ENCODE data around the gene ANO3. TPM values are rescaled to one million over a fixed set of nuclear protein-coding genes. Genes with fewer than 3 reads are reported as not detected.

Gene ANO3
- polyA plus RNA-seq, 3 donors, result not detected

- peaks cover 3 to 6% (median 4%) of the 10 kb centered on the region in 3 donors for H3K27me3 Mint-ChIP-seq (ENCODE audit: low read depth in 3 of 3)
- TF ChIP-seq, protein P1, sequence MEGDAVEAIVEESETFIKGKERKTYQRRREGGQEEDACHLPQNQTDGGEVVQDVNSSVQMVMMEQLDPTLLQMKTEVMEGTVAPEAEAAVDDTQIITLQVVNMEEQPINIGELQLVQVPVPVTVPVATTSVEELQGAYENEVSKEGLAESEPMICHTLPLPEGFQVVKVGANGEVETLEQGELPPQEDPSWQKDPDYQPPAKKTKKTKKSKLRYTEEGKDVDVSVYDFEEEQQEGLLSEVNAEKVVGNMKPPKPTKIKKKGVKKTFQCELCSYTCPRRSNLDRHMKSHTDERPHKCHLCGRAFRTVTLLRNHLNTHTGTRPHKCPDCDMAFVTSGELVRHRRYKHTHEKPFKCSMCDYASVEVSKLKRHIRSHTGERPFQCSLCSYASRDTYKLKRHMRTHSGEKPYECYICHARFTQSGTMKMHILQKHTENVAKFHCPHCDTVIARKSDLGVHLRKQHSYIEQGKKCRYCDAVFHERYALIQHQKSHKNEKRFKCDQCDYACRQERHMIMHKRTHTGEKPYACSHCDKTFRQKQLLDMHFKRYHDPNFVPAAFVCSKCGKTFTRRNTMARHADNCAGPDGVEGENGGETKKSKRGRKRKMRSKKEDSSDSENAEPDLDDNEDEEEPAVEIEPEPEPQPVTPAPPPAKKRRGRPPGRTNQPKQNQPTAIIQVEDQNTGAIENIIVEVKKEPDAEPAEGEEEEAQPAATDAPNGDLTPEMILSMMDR (IDR thresholded peaks at IDR 0.05), result no peak
Measured at GRCh38 chr11:26285608-26286007, 46.3 kb upstream of the ANO3 start.

GRCh38 chr11:26286472-26287066 is 45.4 kb upstream of the ANO3 start:
- no peak overlapping the region for H3K4me3 Mint-ChIP-seq
- TF ChIP-seq, protein P1 (IDR thresholded peaks at IDR 0.05), result no peak

More at GRCh38 chr11:26285608-26286007, 46.3 kb upstream of the ANO3 start:
- Histone ChIP-seq H2AFZ (ENCODE audit: insufficient read depth, low read depth, low read length, poor library complexity, severe bottlenecking) (no peak overlapping the region), H3K36me3 (replicated peaks in 1 of 2; ENCODE audit: control insufficient read depth in 1 of 2, insufficient read depth in 2 of 2, low read length in 2 of 2) (no peaks in the 10 kb centered on the region), H3K4me2 (replicated peaks; ENCODE audit: extremely low read depth, low read length, poor library complexity, severe bottlenecking) (no peak overlapping the region), H3K27me3 (ENCODE audit: control insufficient read depth in 2 of 2, insufficient read depth in 2 of 2, low read length in 2 of 2) (peaks cover 0 to 2% of the 10 kb centered on the region in 2 donors), H3K27ac (ENCODE audit: low read depth in 1 of 2, low read length in 2 of 2) (no peak overlapping the region), H3K4me3 (replicated peaks in 1 of 3; ENCODE audit: low read depth in 2 of 3, low read length in 3 of 3) (no peak overlapping the region), H3K9me3 (replicated peaks in 1 of 2; ENCODE audit: control insufficient read depth in 1 of 2, insufficient read depth in 1 of 2, low read length in 2 of 2) (no peaks in the 10 kb centered on the region), H3K4me1 (ENCODE audit: control insufficient read depth in 1 of 2, insufficient read depth in 2 of 2, low read length in 2 of 2) (peaks cover 4% of the 10 kb centered on the region in 2 donors), H4K20me1 (ENCODE audit: insufficient read depth, low read length) (no peaks in the 10 kb centered on the region), H3K79me2 (ENCODE audit: insufficient read depth, low read length) (no peaks in the 10 kb centered on the region), H3K9ac (ENCODE audit: insufficient read depth, low read length, poor library complexity, severe bottlenecking) (no peak overlapping the region)
- intact Hi-C loops (cut with micrococcal nuclease), result loop anchor here in 1 of 2 donors (10.0 kb wide), 1 partner anchor 1199 kb away; no protein-coding TSS in a partner anchor
- Mint-ChIP-seq H3K4me1 (peaks cover 6% of the 10 kb centered on the region), H3K9me3 (no peaks in the 10 kb centered on the region), H3K36me3 (no peaks in the 10 kb centered on the region), H3K27ac (no peak overlapping the region), H3K4me3 (no peak overlapping the region)
- 60% methylated on average over 1 of the region's 3 CpGs for WGBS (ENCODE audit: insufficient coverage)
- DNase-seq, result no peak

More at GRCh38 chr11:26286472-26287066, 45.4 kb upstream of the ANO3 start:
- H3K27ac Mint-ChIP-seq, result no peak overlapping the region
- DNase-seq, result no peak
- peaks cover 4 to 6% (median 4%) of the 10 kb centered on the region in 3 donors for H3K27me3 Mint-ChIP-seq (ENCODE audit: low read depth in 3 of 3)
- WGBS (ENCODE audit: insufficient coverage), result no CpG with 5 or more reads among the region's 5 CpGs
- peaks cover 6% of the 10 kb centered on the region for H3K4me1 Mint-ChIP-seq
- H3K36me3 Mint-ChIP-seq, result no peaks in the 10 kb centered on the region
- Histone ChIP-seq H3K4me2 (replicated peaks; ENCODE audit: extremely low read depth, low read length, poor library complexity, severe bottlenecking) (no peak overlapping the region), H3K4me3 (replicated peaks in 1 of 3; ENCODE audit: low read depth in 2 of 3, low read length in 3 of 3) (no peak overlapping the region), H2AFZ (ENCODE audit: insufficient read depth, low read depth, low read length, poor library complexity, severe bottlenecking) (no peak overlapping the region), H3K4me1 (ENCODE audit: control insufficient read depth in 1 of 2, insufficient read depth in 2 of 2, low read length in 2 of 2) (peaks cover 4% of the 10 kb centered on the region in 2 donors), H3K36me3 (replicated peaks in 1 of 2; ENCODE audit: control insufficient read depth in 1 of 2, insufficient read depth in 2 of 2, low read length in 2 of 2) (no peaks in the 10 kb centered on the region), H4K20me1 (ENCODE audit: insufficient read depth, low read length) (no peaks in the 10 kb centered on the region), H3K27me3 (ENCODE audit: control insufficient read depth in 2 of 2, insufficient read depth in 2 of 2, low read length in 2 of 2) (peaks cover 0 to 2% of the 10 kb centered on the region in 2 donors), H3K9ac (ENCODE audit: insufficient read depth, low read length, poor library complexity, severe bottlenecking) (no peak overlapping the region), H3K9me3 (replicated peaks in 1 of 2; ENCODE audit: control insufficient read depth in 1 of 2, insufficient read depth in 1 of 2, low read length in 2 of 2) (no peaks in the 10 kb centered on the region), H3K79me2 (ENCODE audit: insufficient read depth, low read length) (no peaks in the 10 kb centered on the region), H3K27ac (ENCODE audit: low read depth in 1 of 2, low read length in 2 of 2) (no peak overlapping the region)
- H3K9me3 Mint-ChIP-seq, result no peaks in the 10 kb centered on the region
- intact Hi-C loops (cut with micrococcal nuclease), result loop anchor here in 1 of 2 donors (10.0 kb wide), 1 partner anchor 1198 kb away; no protein-coding TSS in a partner anchor
